ENCODE measurements around the gene MAGI2. TPM values are rescaled to one million over a fixed set of nuclear protein-coding genes. Genes with fewer than 3 reads are reported as not detected.

MAGI2 gene
- total RNA-seq, 1 donor from 2014 or later = 4.0 TPM

GRCh38 chr7:78417180-78417853 lies 1036.2 kb downstream of the MAGI2 start:
- H3K4me1 ChIP-seq = no peaks in the 10 kb centered on the region
- H3K27ac ChIP-seq = no peak overlapping the region
- TF ChIP-seq, protein P1, sequence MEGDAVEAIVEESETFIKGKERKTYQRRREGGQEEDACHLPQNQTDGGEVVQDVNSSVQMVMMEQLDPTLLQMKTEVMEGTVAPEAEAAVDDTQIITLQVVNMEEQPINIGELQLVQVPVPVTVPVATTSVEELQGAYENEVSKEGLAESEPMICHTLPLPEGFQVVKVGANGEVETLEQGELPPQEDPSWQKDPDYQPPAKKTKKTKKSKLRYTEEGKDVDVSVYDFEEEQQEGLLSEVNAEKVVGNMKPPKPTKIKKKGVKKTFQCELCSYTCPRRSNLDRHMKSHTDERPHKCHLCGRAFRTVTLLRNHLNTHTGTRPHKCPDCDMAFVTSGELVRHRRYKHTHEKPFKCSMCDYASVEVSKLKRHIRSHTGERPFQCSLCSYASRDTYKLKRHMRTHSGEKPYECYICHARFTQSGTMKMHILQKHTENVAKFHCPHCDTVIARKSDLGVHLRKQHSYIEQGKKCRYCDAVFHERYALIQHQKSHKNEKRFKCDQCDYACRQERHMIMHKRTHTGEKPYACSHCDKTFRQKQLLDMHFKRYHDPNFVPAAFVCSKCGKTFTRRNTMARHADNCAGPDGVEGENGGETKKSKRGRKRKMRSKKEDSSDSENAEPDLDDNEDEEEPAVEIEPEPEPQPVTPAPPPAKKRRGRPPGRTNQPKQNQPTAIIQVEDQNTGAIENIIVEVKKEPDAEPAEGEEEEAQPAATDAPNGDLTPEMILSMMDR (IDR thresholded peaks at IDR 0.05) = no peak
- DNase-seq (ENCODE audit: low spot score in 2 of 2) = no peak
- intact Hi-C loops (cut with DNase I) = no loop called here
- no peaks in the 10 kb centered on the region for H3K27me3 ChIP-seq
- H3K4me3 ChIP-seq = no peak overlapping the region
- no peaks in the 10 kb centered on the region for H3K9me3 ChIP-seq
- H3K36me3 ChIP-seq = no peaks in the 10 kb centered on the region

DNA sequence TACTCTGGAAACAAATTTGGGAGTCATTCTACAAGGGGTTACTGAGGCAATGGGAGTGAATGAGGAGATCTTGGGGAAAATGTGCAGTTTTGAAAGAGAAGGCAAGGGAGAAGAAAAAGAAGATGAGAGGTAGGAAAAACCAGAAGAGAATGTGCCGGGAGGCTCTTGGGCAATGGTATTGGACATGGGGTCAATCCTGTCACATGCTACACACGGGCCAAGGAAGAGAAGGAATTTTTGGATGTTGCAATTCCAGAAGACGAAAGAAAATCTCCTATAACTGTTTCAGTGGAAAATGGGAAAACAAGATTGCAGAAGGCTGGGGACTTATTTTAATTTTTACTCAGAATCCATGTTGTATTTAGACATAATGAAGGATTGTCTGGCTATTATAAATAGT lies 1039.9 kb downstream of the MAGI2 start:
- H3K4me3 ChIP-seq = no peak overlapping the region
- no peak overlapping the region for H3K27ac ChIP-seq
- H3K4me1 ChIP-seq = no peaks in the 10 kb centered on the region
- DNase-seq (ENCODE audit: low spot score in 2 of 2) = no peak
- H3K36me3 ChIP-seq = no peaks in the 10 kb centered on the region
- no peaks in the 10 kb centered on the region for H3K27me3 ChIP-seq
- TF ChIP-seq, protein P1 (IDR thresholded peaks at IDR 0.05) = no peak
- no peaks in the 10 kb centered on the region for H3K9me3 ChIP-seq
- intact Hi-C loops (cut with DNase I) = no loop called here

DNA sequence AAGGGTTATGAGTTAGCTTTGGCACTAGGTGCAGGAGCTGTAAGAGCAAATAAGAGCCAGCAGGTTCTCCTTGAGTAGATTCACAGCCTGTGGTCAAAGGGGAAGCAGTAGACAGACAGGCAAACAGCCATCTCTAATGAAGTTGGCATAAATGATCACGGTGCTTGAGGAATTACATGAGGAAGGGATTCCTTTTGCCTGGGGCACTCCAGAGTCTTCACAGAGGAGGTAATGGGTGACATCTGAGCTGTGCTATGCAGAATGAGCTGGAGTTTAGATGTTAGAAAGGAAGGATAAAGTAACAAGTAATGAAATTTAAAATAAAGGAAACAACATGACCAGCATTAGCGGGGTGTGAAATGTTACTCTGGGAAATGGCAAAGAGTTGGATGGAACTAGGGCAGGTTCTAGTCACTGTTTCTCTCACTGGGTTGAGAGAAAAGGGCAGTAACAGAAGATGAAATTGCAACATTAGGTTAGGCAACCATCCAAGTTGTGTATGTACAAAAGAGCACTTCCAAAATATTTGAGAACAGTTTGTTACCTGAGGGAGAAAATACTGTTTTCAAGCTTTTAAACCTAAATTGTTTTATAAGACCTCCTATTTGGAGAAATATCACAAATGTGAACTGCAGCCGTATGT lies 1041.1 kb downstream of the MAGI2 start:
- TF ChIP-seq, protein P1 (IDR thresholded peaks at IDR 0.05) = no peak
- intact Hi-C loops (cut with DNase I) = no loop called here
- H3K4me1 ChIP-seq = no peaks in the 10 kb centered on the region
- no peak for DNase-seq (ENCODE audit: low spot score in 2 of 2)
- H3K9me3 ChIP-seq = no peaks in the 10 kb centered on the region
- no peak overlapping the region for H3K4me3 ChIP-seq
- H3K36me3 ChIP-seq = no peaks in the 10 kb centered on the region
- no peaks in the 10 kb centered on the region for H3K27me3 ChIP-seq
- H3K27ac ChIP-seq = no peak overlapping the region

GRCh38 chr7:78407031-78407430 lies 1046.4 kb downstream of the MAGI2 start:
- TF ChIP-seq, protein P1 (IDR thresholded peaks at IDR 0.05) = no peak
- intact Hi-C loops (cut with DNase I) = no loop called here
- DNase-seq (ENCODE audit: low spot score in 2 of 2) = no peak
- Histone ChIP-seq H3K27ac (no peak overlapping the region), H3K36me3 (no peaks in the 10 kb centered on the region), H3K27me3 (no peaks in the 10 kb centered on the region), H3K9me3 (no peaks in the 10 kb centered on the region), H3K4me3 (no peak overlapping the region), H3K4me1 (no peaks in the 10 kb centered on the region)

GRCh38 chr7:78406531-78406930 lies 1046.9 kb downstream of the MAGI2 start:
- Histone ChIP-seq H3K27ac (no peak overlapping the region), H3K27me3 (no peaks in the 10 kb centered on the region), H3K4me1 (no peaks in the 10 kb centered on the region), H3K9me3 (no peaks in the 10 kb centered on the region), H3K36me3 (no peaks in the 10 kb centered on the region), H3K4me3 (no peak overlapping the region)
- TF ChIP-seq, protein P1 (IDR thresholded peaks at IDR 0.05) = no peak
- DNase-seq (ENCODE audit: low spot score in 2 of 2) = no peak
- intact Hi-C loops (cut with DNase I) = no loop called here

All from ascending aorta (tissue), 2 donors.